Uterus (tissue), 4 donors: ENCODE measurements around the gene PRRT4. TPM values are rescaled to one million over a fixed set of nuclear protein-coding genes. Genes with fewer than 3 reads are reported as not detected.

Experiments used
- DNase-seq, 2 donors: peaks; one replicate each; pipeline ENCODE4 v3.0.0-alpha.2; 2019 to 2020
- H3K27ac ChIP-seq, 2 donors: fragments of 200-600 bp; sonication (generic); 1 replicate in 1 of 2; 2 replicates in 1 of 2; pipeline ENCODE4 v1.5.1; 2016 to 2018
- H3K27me3 ChIP-seq, 2 donors: fragments of 200-600 bp; sonication (generic); one replicate each; pipeline ENCODE4 v1.5.1; 2018 to 2019; ENCODE audit warnings: control low read depth in 1 of 2
- H3K36me3 ChIP-seq, 2 donors: fragments of 200-600 bp; sonication (generic); one replicate each; pipeline ENCODE4 v1.5.1; 2019; ENCODE audit warnings: control low read depth in 1 of 2
- H3K4me1 ChIP-seq, 2 donors: fragments of 200-600 bp; sonication (generic); one replicate each; pipeline ENCODE4 v1.5.1; 2018 to 2019; ENCODE audit warnings: control low read depth in 1 of 2
- H3K4me3 ChIP-seq, 2 donors: fragments of 200-600 bp; sonication (generic); 1 replicate in 1 of 2; 2 replicates in 1 of 2; pipeline ENCODE4 v1.5.1; 2018 to 2019; ENCODE audit warnings: mild to moderate bottlenecking in 1 of 2
- H3K9me3 ChIP-seq, 2 donors: fragments of 200-600 bp; sonication (generic); one replicate each; pipeline ENCODE4 v1.5.1; 2019; ENCODE audit warnings: control low read depth in 1 of 2
- POLR2A ChIP-seq, 2 donors: fragments of 450-650 bp; IDR thresholded peaks; one replicate each; pipeline ENCODE4 v1.6.1; 2016; ENCODE audit warnings: antibody characterized with exemption in 2 of 2, mild to moderate bottlenecking in 1 of 2, moderate library complexity in 1 of 2
- intact Hi-C: fragments of 100-400 bp; cut with DNase I; formaldehyde crosslinking; loops from one replicate; pipeline ENCODE4 v1.15.1; 2023; ENCODE audit warnings: low total_unique reads
- total RNA-seq, 4 donors: library from RNA; depleted of rRNA in 3 of 4; stranded (reverse); fragments of >200 nt in 3 of 4; gene quantifications; one replicate each; pipeline versions ENCODE4 v1.1.0 to v1.2.4, GENCODE V29; 2014 to 2023
- TF ChIP-seq, protein P1 (sequence below), 4 experiments: fragments of 200-600 bp in 2 of 4; fragments of 450-650 bp in 2 of 4; sonication (generic) in 2 of 4; IDR thresholded peaks; one replicate each; pipeline ENCODE4 v1.5.1; 2016 to 2019; ENCODE audit warnings: antibody characterized with exemption in 4 of 4, mild to moderate bottlenecking in 2 of 4, moderate library complexity in 1 of 4
- donor health status: DM: yes; HTN: yes; CAD: no.

Gene PRRT4
- total RNA-seq, result 1 to 10 TPM in 2 of 4 donors, not detected in 2; 1.3 to 1.7 TPM

DNA sequence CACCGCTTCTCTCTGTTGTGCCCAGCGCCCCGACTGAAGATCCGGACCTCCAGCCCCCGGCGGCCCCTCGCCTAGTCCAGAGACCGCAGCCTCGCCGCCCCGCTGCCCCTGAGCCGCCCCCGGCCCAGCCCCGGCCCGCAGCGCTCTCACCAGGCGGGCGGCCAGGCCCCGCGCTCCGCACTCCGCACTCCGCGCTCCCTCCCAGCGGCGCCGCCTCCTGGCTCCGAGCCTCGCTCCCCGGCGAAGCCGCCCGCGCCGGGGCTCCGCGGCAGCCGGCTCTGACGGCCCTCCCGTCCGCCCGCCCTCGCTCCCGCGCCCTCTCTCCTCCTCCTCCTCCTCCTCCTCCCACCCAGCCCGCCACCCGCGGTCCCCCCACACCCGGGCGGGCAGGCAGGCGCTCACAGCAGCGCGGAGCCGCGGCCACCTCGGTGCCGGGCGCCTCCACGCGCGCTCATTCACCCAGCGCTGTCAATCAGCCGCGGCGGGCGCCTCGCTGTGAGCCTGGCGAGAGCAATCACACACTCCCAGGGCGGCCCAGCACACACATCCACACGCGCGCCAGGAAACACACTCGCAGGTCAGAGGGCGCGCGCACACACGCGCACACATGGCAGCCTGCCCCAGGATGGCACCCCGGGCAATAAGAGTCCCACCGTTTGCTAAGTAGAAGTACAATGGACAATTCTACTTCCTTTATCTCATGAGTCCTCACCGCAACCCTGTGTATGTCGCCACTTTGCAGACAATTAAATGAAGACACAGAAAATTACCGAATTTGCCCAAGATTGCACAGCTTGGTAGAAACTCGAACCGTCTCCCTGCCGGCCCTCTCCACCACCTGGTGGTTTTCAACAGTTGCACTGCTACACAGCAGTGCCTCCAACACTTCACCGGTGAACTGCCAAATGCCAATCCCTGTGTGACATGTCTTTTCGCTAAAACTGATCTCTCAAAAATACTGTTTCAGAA is at the start of gene PRRT4:
Gene PRRT4 (minus strand): TSS at position 280 of the 969 bp plus-strand sequence.
- peak in 1 of 2 donors; percentile 33 for DNase-seq
- H3K27ac ChIP-seq, result no peak within 1 kb of the TSS

DNA sequence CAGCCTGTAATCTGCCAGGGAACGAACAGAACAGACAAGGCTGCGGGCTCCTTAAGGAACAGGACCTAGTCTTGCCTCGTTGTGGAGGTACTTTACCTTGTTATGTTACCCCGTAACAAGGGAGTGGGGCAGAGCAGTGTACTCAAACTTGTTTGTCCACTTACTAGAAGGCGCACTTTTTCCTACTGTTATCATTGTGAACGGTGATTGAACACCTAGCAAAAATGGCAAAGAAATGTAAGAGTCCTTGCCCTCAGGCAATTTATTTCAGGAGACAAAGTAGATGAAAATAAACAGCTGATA is 48.9 kb upstream of the PRRT4 start:
- no peaks in the 10 kb centered on the region for H3K9me3 ChIP-seq
- DNase-seq, result no peak
- intact Hi-C loops, result no loop called here
- H3K4me1 ChIP-seq, result no peaks in the 10 kb centered on the region
- H3K27me3 ChIP-seq, result no peaks in the 10 kb centered on the region
- TF ChIP-seq POLR2A (IDR thresholded peaks at IDR 0.05), result no peak
- TF ChIP-seq, protein P1, sequence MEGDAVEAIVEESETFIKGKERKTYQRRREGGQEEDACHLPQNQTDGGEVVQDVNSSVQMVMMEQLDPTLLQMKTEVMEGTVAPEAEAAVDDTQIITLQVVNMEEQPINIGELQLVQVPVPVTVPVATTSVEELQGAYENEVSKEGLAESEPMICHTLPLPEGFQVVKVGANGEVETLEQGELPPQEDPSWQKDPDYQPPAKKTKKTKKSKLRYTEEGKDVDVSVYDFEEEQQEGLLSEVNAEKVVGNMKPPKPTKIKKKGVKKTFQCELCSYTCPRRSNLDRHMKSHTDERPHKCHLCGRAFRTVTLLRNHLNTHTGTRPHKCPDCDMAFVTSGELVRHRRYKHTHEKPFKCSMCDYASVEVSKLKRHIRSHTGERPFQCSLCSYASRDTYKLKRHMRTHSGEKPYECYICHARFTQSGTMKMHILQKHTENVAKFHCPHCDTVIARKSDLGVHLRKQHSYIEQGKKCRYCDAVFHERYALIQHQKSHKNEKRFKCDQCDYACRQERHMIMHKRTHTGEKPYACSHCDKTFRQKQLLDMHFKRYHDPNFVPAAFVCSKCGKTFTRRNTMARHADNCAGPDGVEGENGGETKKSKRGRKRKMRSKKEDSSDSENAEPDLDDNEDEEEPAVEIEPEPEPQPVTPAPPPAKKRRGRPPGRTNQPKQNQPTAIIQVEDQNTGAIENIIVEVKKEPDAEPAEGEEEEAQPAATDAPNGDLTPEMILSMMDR (IDR thresholded peaks at IDR 0.05), result no peak
- H3K4me3 ChIP-seq, result peak overlapping the region; percentile 52 to 78
- H3K27ac ChIP-seq, result peak overlapping the region; percentile 87 to 98
- no peaks in the 10 kb centered on the region for H3K36me3 ChIP-seq

More for the DNA sequence above, at the start of gene PRRT4:
- Histone ChIP-seq H3K36me3 (no peaks in the 10 kb centered on the region), H3K9me3 (no peaks in the 10 kb centered on the region), H3K4me3 (peak within 1 kb of the TSS; percentile 29 to 53), H3K4me1 (peaks cover 0 to 4% of the 10 kb centered on the region in 2 donors), H3K27me3 (no peaks in the 10 kb centered on the region)
- intact Hi-C loops, result no loop called here
- TF ChIP-seq POLR2A (IDR thresholded peaks at IDR 0.05), result no peak
- TF ChIP-seq, protein P1 (IDR thresholded peaks at IDR 0.05), result no peak

DNA sequence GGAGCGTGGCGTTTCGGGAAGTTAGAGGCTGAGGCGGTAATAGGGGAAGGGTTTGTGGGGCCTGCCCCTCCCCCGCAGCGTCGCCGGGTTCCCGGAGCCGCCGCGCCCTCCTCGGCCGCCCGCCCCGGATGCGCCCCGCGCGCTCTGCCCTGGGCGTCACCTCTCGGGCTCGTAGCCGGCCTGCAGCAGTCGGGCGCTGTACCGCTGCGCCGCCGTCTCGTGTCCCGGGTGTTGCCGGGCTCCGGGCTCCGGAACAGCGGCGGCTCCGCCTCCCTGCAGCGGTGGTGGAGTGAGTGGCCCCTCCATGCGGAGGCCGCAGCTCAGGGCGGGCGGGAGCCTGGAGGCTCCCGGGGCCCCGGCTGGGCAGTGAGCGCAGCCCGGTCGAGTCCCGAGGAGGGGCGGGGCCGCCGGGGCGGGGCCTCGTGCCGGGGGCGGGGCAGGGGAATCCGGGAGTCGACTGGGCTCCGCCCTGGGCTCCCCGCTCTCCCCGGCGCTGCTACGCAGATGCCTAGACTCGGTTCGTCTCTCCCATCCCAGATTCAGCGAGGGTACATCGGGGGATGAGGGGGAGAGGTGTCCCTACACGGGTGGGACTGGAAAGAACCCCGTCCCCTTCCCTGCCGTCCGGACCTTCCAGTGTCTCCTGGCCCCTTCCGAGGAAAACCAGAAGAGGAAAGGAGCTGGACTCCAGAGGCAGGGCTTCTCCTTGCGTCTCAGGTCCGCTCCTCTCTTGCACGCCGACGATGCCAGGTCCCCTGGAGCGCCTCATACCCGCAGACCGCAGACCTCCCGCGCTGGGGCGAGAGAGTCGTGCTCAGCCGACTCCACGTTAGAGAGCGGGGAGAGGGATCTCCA is 48.3 kb upstream of the PRRT4 start, which contains the start of gene IMPDH1:
Gene IMPDH1 (minus strand): TSS at position 387 of the 855 bp plus-strand sequence. CDS start 81 bp downstream, at position 306.
- TF ChIP-seq, protein P1 (IDR thresholded peaks at IDR 0.05), result no peak
- peak; percentile 26 to 73 for TF ChIP-seq POLR2A (IDR thresholded peaks at IDR 0.05)
- no peaks in the 10 kb centered on the region for H3K27me3 ChIP-seq
- H3K4me1 ChIP-seq, result peaks cover 0 to 4% of the 10 kb centered on the region in 2 donors
- peak; percentile 90 to 95 for DNase-seq
- H3K9me3 ChIP-seq, result no peaks in the 10 kb centered on the region
- peak within 1 kb of the TSS; percentile 52 to 78 for H3K4me3 ChIP-seq
- intact Hi-C loops, result no loop called here
- H3K27ac ChIP-seq, result peak within 1 kb of the TSS; percentile 87 to 98
- no peaks in the 10 kb centered on the region for H3K36me3 ChIP-seq

DNA sequence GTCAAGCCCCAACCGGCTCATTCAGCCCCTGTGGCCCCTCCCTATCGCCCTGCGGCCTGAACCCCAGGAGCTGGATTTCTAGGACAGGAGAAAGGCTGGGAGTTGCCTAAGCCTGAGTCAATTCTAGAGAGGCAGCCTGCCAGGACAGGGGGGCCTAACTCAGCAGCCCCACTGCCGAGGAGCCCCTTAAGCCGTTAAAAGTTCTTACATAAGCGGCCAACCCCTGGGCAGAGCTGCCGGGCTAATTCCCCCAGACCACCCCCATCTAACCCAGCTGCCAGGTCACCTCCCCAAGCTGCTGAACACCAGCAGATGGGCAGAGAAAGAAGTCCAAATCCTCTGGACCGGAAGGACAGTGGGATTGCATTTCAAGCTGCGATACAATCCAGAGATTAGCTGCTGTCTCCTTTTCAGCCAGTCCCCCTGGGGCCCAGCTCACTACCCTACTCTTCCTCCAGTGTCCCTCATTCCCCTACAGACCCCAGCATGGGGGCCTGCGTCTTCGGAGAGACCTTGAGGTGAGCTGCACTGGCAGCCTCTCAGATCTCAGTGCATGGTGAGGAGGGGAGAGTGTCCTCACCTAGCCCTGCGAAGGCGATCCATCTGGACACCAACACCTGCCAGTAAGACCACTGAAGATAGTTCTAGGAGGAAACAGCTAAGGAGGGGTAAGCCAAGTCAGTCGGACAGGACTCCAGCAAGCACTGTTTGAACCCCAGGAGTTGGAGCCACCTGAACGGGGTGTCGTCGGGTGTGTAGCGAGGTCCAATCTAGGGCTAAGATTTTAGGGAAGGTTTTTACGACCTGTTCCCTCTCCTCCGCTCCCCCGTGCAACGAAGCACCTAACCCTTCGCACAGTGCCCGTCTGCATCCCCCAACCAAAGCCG is 47.5 kb upstream of the PRRT4 start:
- no peaks in the 10 kb centered on the region for H3K27me3 ChIP-seq
- H3K36me3 ChIP-seq, result no peaks in the 10 kb centered on the region
- peak overlapping the region; percentile 52 to 78 for H3K4me3 ChIP-seq
- H3K9me3 ChIP-seq, result no peaks in the 10 kb centered on the region
- intact Hi-C loops, result no loop called here
- H3K27ac ChIP-seq, result peak overlapping the region; percentile 87 to 98
- peak; percentile 45 to 61 for DNase-seq
- peaks cover 0 to 6% of the 10 kb centered on the region in 2 donors for H3K4me1 ChIP-seq
- no peak for TF ChIP-seq POLR2A (IDR thresholded peaks at IDR 0.05)
- TF ChIP-seq, protein P1 (IDR thresholded peaks at IDR 0.05), result no peak
